Right atrium auricular region (tissue), 2 donors: ENCODE measurements around the gene SALL3. TPM values are rescaled to one million over a fixed set of nuclear protein-coding genes. Genes with fewer than 3 reads are reported as not detected.

ENCODE experiments used
- DNase-seq: peaks from one replicate; pipeline ENCODE4 v3.0.0-alpha.2; 2019; ENCODE audit warnings: low spot score
- H3K27ac ChIP-seq, 2 donors: fragments of 200-600 bp; sonication (generic); 1 replicate in 1 of 2; 2 replicates in 1 of 2; pipeline ENCODE4 v1.5.1; 2016 to 2019
- H3K27me3 ChIP-seq, 2 donors: fragments of 200-600 bp; sonication (generic); one replicate each; pipeline versions ENCODE4 v1.5.1 to v1.6.0; 2017 to 2019
- H3K36me3 ChIP-seq: fragments of 200-600 bp; sonication (generic); one replicate; pipeline ENCODE4 v1.5.1; 2016
- H3K4me1 ChIP-seq, 2 donors: fragments of 200-600 bp; sonication (generic); one replicate each; pipeline versions ENCODE4 v1.5.1 to v1.6.0; 2017 to 2019
- H3K4me3 ChIP-seq, 2 donors: fragments of 200-600 bp; sonication (generic); 1 replicate in 1 of 2; 2 replicates in 1 of 2; pipeline ENCODE4 v1.5.1; 2017 to 2019; ENCODE audit warnings: mild to moderate bottlenecking in 1 of 2, moderate library complexity in 1 of 2
- H3K9me3 ChIP-seq, 2 donors: fragments of 200-600 bp; sonication (generic); one replicate each; pipeline ENCODE4 v1.5.1; 2019
- CTCF ChIP-seq, 2 donors: fragments of 200-600 bp; sonication (generic); IDR thresholded peaks; one replicate each; pipeline ENCODE4 v1.5.1; 2019; ENCODE audit warnings: antibody characterized with exemption in 2 of 2
- total RNA-seq, 2 donors: library from RNA; depleted of rRNA; stranded (reverse); fragments of >200 nt; gene quantifications; one replicate each; pipeline ENCODE4 v1.1.0, GENCODE V29; 2016

The SALL3 gene
- total RNA-seq, 2 donors from 2014 or later, result 1.5 to 2.5 TPM

- Histone ChIP-seq H3K36me3 (no peaks in the 10 kb centered on the region), H3K27me3 (peaks cover 10 to 14% of the 10 kb centered on the region in 2 donors), H3K4me3 (no peak overlapping the region), H3K27ac (no peak overlapping the region), H3K9me3 (no peaks in the 10 kb centered on the region), H3K4me1 (peaks cover 0 to 17% of the 10 kb centered on the region in 2 donors)
- DNase-seq, result no peak
- TF ChIP-seq CTCF (IDR thresholded peaks at IDR 0.05), result no peak
Measured at GRCh38 chr18:78983512-78983911, 3.9 kb downstream of the SALL3 start.

- H3K27me3 ChIP-seq, result peaks cover 10 to 14% of the 10 kb centered on the region in 2 donors
- no peak overlapping the region for H3K27ac ChIP-seq
- H3K9me3 ChIP-seq, result no peaks in the 10 kb centered on the region
- DNase-seq, result no peak
- peak in 1 of 2 donors; percentile 19 for TF ChIP-seq CTCF (IDR thresholded peaks at IDR 0.05)
- no peaks in the 10 kb centered on the region for H3K36me3 ChIP-seq
- peaks cover 0 to 9% of the 10 kb centered on the region in 2 donors for H3K4me1 ChIP-seq
- peak overlapping the region in 1 of 2 donors; percentile 12 for H3K4me3 ChIP-seq
Measured at GRCh38 chr18:78984941-78985784, 5.5 kb downstream of the SALL3 start.

GRCh38 chr18:78986018-78986481 is 6.4 kb downstream of the SALL3 start:
- Histone ChIP-seq H3K27ac (no peak overlapping the region), H3K4me1 (peaks cover 0 to under 1% of the 10 kb centered on the region in 2 donors), H3K36me3 (no peaks in the 10 kb centered on the region), H3K4me3 (no peak overlapping the region), H3K9me3 (no peaks in the 10 kb centered on the region), H3K27me3 (peaks cover 10 to 13% of the 10 kb centered on the region in 2 donors)
- DNase-seq, result no peak
- TF ChIP-seq CTCF (IDR thresholded peaks at IDR 0.05), result peak; percentile 12 to 54

- H3K4me3 ChIP-seq, result no peak overlapping the region
- H3K27ac ChIP-seq, result no peak overlapping the region
- DNase-seq, result no peak
- H3K27me3 ChIP-seq, result no peaks in the 10 kb centered on the region
- H3K36me3 ChIP-seq, result no peaks in the 10 kb centered on the region
- no peaks in the 10 kb centered on the region for H3K9me3 ChIP-seq
- no peaks in the 10 kb centered on the region for H3K4me1 ChIP-seq
- no peak for TF ChIP-seq CTCF (IDR thresholded peaks at IDR 0.05)
Measured at GRCh38 chr18:78991446-78991845, 11.8 kb downstream of the SALL3 start.

- Histone ChIP-seq H3K4me3 (no peak overlapping the region), H3K27ac (no peak overlapping the region), H3K27me3 (no peaks in the 10 kb centered on the region), H3K9me3 (no peaks in the 10 kb centered on the region), H3K4me1 (no peaks in the 10 kb centered on the region), H3K36me3 (no peaks in the 10 kb centered on the region)
- TF ChIP-seq CTCF (IDR thresholded peaks at IDR 0.05), result no peak
- DNase-seq, result no peak
Measured at GRCh38 chr18:78992041-78993011, 12.7 kb downstream of the SALL3 start.
